ENCODE measurements around the gene HELZ. TPM values are rescaled to one million over a fixed set of nuclear protein-coding genes. Genes with fewer than 3 reads are reported as not detected.

The HELZ gene
- polyA plus RNA-seq, 2 of the 4 experiments (the other 2 are of a cell fraction) = 5.6 to 18.3 TPM

DNA sequence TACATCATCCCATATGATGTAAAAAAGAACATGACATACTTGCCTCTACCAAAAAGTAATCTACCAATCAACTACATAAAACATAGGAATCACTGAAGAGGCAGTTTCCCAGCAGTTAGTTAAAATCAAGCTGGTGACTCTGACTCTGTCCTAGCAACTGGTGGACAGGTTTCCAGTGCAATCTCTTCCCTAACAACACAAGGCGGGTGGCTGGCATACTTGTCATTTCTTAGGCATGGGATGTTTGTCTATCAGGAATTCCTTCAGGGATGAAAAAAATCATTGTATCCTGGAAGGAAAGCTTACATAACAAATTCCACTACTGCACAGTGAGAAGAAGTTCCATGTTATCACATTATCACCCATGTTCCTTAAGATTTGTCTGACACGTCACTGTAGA lies 50.9 kb downstream of the HELZ start:
- no peak overlapping the region for H3K27ac ChIP-seq
- CTCF ChIA-PET = interaction anchor here (0.6 to 2.0 kb wide), 3 partner anchors 13 to 114 kb away, joined by 3 to 6 read pairs (median 6); no protein-coding TSS in a partner anchor
- no peak for FAIRE-seq

DNA sequence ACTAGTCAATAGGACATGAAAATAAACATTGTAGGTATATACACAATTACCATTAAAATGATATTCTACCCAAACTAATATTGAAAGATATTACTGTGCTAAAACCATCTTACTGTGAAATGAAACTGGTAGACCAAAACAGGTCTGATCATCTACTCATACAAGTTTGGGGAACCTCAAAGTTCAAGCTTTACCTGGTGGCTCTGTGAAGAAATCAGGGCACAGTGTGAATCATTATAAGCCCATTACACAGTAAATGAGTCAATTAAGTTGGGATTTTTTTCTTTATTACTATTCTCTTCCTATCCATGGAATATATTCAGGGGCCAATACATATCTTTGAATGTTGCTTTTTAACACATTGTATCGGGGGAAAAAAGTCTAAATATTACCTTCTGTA lies 57.1 kb downstream of the HELZ start:
- ATAC-seq = no peak
- no peak overlapping the region for H3K4me2 ChIP-seq
- H3K9me3 ChIP-seq = no peaks in the 10 kb centered on the region
- POLR2A ChIA-PET = no interaction called here
- no peak overlapping the region for H3K27ac ChIP-seq
- H3K4me1 ChIP-seq = no peaks in the 10 kb centered on the region
- no peak overlapping the region for H3K4me3 ChIP-seq
- WGBS (ENCODE audit: missing lambda C conversion rate) = 90% methylated on average over 1 of the region's 1 CpG
- DNase-seq (ENCODE audit: low read depth in 1 of 2, low spot score in 1 of 2) = no peak
- TF ChIP-seq HOXB5 (CRISPR knock-in tag; IDR thresholded peaks at IDR 0.05) = no peak
- TF ChIP-seq HEYL (CRISPR knock-in tag; IDR thresholded peaks at IDR 0.05) = no peak
- CTCF ChIA-PET = no interaction called here
- no peak for FAIRE-seq

More for the DNA sequence above, 50.9 kb downstream of the HELZ start:
- POLR2A ChIA-PET = no interaction called here
- H3K4me2 ChIP-seq = peak overlapping the region; percentile 3; the same call in 1 of the 3 replicates
- TF ChIP-seq RNF2 (IDR thresholded peaks at IDR 0.05; ENCODE audit: borderline replicate concordance, low read depth) = no peak
- no peak for TF ChIP-seq MYC (IDR thresholded peaks at IDR 0.05; ENCODE audit: borderline replicate concordance, low read length)
- no peak for TF ChIP-seq EHF (CRISPR knock-in tag; IDR thresholded peaks at IDR 0.05)
- TF ChIP-seq ZNF302 (CRISPR knock-in tag; IDR thresholded peaks at IDR 0.05) = no peak
- TF ChIP-seq CBX8 (IDR thresholded peaks at IDR 0.05) = no peak
- no peak for TF ChIP-seq FOSL2 (IDR thresholded peaks at IDR 0.05)
- TF ChIP-seq FOSL2 (CRISPR knock-in tag; IDR thresholded peaks at IDR 0.05) = no peak
- TF ChIP-seq, protein P1, sequence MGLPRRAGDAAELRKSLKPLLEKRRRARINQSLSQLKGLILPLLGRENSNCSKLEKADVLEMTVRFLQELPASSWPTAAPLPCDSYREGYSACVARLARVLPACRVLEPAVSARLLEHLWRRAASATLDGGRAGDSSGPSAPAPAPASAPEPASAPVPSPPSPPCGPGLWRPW (IDR thresholded peaks at IDR 0.05) = no peak
- TF ChIP-seq EP300 (IDR thresholded peaks at IDR 0.05) = no peak
- TF ChIP-seq FOSB (CRISPR knock-in tag; IDR thresholded peaks at IDR 0.05) = no peak
- TF ChIP-seq, protein P2, sequence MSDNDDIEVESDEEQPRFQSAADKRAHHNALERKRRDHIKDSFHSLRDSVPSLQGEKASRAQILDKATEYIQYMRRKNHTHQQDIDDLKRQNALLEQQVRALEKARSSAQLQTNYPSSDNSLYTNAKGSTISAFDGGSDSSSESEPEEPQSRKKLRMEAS (IDR thresholded peaks at IDR 0.05) = no peak
- no peak for TF ChIP-seq CHD2 (IDR thresholded peaks at IDR 0.05; ENCODE audit: low read length, partially characterized antibody)
- no peak for TF ChIP-seq KDM5A (IDR thresholded peaks at IDR 0.05)
- no peak for TF ChIP-seq GATA3 (IDR thresholded peaks at IDR 0.05; ENCODE audit: borderline replicate concordance)
- TF ChIP-seq, protein P3, sequence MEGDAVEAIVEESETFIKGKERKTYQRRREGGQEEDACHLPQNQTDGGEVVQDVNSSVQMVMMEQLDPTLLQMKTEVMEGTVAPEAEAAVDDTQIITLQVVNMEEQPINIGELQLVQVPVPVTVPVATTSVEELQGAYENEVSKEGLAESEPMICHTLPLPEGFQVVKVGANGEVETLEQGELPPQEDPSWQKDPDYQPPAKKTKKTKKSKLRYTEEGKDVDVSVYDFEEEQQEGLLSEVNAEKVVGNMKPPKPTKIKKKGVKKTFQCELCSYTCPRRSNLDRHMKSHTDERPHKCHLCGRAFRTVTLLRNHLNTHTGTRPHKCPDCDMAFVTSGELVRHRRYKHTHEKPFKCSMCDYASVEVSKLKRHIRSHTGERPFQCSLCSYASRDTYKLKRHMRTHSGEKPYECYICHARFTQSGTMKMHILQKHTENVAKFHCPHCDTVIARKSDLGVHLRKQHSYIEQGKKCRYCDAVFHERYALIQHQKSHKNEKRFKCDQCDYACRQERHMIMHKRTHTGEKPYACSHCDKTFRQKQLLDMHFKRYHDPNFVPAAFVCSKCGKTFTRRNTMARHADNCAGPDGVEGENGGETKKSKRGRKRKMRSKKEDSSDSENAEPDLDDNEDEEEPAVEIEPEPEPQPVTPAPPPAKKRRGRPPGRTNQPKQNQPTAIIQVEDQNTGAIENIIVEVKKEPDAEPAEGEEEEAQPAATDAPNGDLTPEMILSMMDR (IDR thresholded peaks at IDR 0.05) = no peak
- TF ChIP-seq RCOR1 (IDR thresholded peaks at IDR 0.05; ENCODE audit: low read depth, low read length) = no peak
- TF ChIP-seq NPAS2 (CRISPR knock-in tag; IDR thresholded peaks at IDR 0.05; ENCODE audit: borderline replicate concordance) = no peak
- no peak for TF ChIP-seq ZFP36 (IDR thresholded peaks at IDR 0.05; ENCODE audit: borderline replicate concordance, partially characterized antibody)
- no peak for TF ChIP-seq BHLHE40 (IDR thresholded peaks at IDR 0.05; ENCODE audit: low read depth, low read length)
- TF ChIP-seq POLR2AphosphoS2 (conservative IDR thresholded peaks at IDR 0.05; ENCODE audit: low read length) = no peak
- 72% methylated on average over 2 of the region's 2 CpGs for WGBS (ENCODE audit: missing lambda C conversion rate)
- ATAC-seq (peak; percentile 47 to 89; a peak in 5 of 6 replicates), DNase-seq (ENCODE audit: low read depth in 1 of 2, low spot score in 1 of 2) (peak; percentile 17 to 70)
- H3K4me1 ChIP-seq = peaks cover 13% of the 10 kb centered on the region; the same call in 2 of the 3 replicates
- no peak overlapping the region for H3K4me3 ChIP-seq
- no peaks in the 10 kb centered on the region for H3K9me3 ChIP-seq

DNA sequence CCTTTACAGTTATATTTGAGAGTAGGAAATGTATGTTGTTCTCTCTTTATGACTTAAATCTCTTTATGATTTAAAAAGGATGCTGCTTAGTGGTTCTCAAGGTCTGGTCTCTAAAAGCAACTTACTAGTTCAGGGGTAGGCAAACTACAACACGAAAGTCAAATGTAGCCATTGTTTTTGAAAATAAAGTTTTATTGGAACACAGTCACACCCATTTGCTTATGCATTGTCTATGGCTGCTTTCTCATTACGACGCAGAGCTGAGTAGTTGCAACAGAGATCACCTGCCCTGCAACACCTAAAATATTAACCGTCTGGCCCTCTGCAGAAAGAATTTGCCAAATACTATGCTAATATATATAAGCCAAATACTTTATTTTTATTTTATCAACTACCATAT lies 58.2 kb downstream of the HELZ start:
- TF ChIP-seq FOXS1 (CRISPR knock-in tag; IDR thresholded peaks at IDR 0.05) (no peak), RNF2 (IDR thresholded peaks at IDR 0.05; ENCODE audit: borderline replicate concordance, low read depth) (no peak), POLR2AphosphoS2 (conservative IDR thresholded peaks at IDR 0.05; ENCODE audit: low read length) (no peak), HDAC2 (IDR thresholded peaks at IDR 0.05) (no peak), ZFP36 (IDR thresholded peaks at IDR 0.05; ENCODE audit: borderline replicate concordance, partially characterized antibody) (no peak), KDM1A (IDR thresholded peaks at IDR 0.05; ENCODE audit: low read depth) (no peak), BHLHE40 (IDR thresholded peaks at IDR 0.05; ENCODE audit: low read depth, low read length) (no peak), RCOR1 (IDR thresholded peaks at IDR 0.05; ENCODE audit: low read depth, low read length) (no peak), ZNF302 (CRISPR knock-in tag; IDR thresholded peaks at IDR 0.05) (no peak), SREBF2 (IDR thresholded peaks at IDR 0.05) (no peak), TP53 (CRISPR knock-in tag; IDR thresholded peaks at IDR 0.05) (no peak), CEBPB (IDR thresholded peaks at IDR 0.05) (no peak)
- TF ChIP-seq, protein P4, sequence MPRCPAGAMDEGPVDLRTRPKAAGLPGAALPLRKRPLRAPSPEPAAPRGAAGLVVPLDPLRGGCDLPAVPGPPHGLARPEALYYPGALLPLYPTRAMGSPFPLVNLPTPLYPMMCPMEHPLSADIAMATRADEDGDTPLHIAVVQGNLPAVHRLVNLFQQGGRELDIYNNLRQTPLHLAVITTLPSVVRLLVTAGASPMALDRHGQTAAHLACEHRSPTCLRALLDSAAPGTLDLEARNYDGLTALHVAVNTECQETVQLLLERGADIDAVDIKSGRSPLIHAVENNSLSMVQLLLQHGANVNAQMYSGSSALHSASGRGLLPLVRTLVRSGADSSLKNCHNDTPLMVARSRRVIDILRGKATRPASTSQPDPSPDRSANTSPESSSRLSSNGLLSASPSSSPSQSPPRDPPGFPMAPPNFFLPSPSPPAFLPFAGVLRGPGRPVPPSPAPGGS (IDR thresholded peaks at IDR 0.05) = no peak
- TF ChIP-seq, protein P5, sequence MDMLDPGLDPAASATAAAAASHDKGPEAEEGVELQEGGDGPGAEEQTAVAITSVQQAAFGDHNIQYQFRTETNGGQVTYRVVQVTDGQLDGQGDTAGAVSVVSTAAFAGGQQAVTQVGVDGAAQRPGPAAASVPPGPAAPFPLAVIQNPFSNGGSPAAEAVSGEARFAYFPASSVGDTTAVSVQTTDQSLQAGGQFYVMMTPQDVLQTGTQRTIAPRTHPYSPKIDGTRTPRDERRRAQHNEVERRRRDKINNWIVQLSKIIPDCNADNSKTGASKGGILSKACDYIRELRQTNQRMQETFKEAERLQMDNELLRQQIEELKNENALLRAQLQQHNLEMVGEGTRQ (IDR thresholded peaks at IDR 0.05) = no peak
- DNase-seq (ENCODE audit: low read depth in 1 of 2, low spot score in 1 of 2) (no peak), FAIRE-seq (no peak), ATAC-seq (no peak)
- ChIA-PET POLR2A (no interaction called here), CTCF (interaction anchor here (1.3 to 1.5 kb wide), 2 partner anchors 9 to 34 kb away, joined by 3 to 6 read pairs; no protein-coding TSS in a partner anchor)
- Histone ChIP-seq H3K4me1 (no peaks in the 10 kb centered on the region), H3K27ac (no peak overlapping the region), H3K4me3 (no peak overlapping the region), H3K4me2 (no peak overlapping the region), H3K9me3 (no peaks in the 10 kb centered on the region)
- 94% methylated on average over 4 of the region's 4 CpGs for WGBS (ENCODE audit: missing lambda C conversion rate)
